Spleen (tissue), 11 donors: ENCODE results near the gene MCEE. TPM values are rescaled to one million over a fixed set of nuclear protein-coding genes. Genes with fewer than 3 reads are reported as not detected.

Experiments
- DNase-seq: peaks from one replicate; pipeline ENCODE4 v3.0.0-alpha.2; 2020
- H3K27ac ChIP-seq, 8 donors: fragments of 200-600 bp; sonication (generic) in 7 of 8; 1 replicate in 4 of 8; 2 replicates in 4 of 8; pipeline versions ENCODE4 v1.5.0 to v1.8.0; 2016 to 2021; ENCODE audit warnings: inconsistent platforms in 4 of 8, mild to moderate bottlenecking in 4 of 8, moderate library complexity in 1 of 8
- H3K27me3 ChIP-seq, 7 donors: fragments of 200-600 bp; sonication (generic) in 6 of 7; replicated peaks in 1 of 7; 1 replicate in 4 of 7; 2 replicates in 3 of 7; pipeline versions ENCODE4 v1.5.0 to v1.8.0; 2016 to 2021; ENCODE audit warnings: inconsistent platforms in 3 of 7, mild to moderate bottlenecking in 1 of 7
- H3K36me3 ChIP-seq, 6 donors: fragments of 200-600 bp; sonication (generic) in 5 of 6; 1 replicate in 4 of 6; 2 replicates in 2 of 6; pipeline versions ENCODE4 v1.5.0 to v1.8.0; 2016 to 2021; ENCODE audit warnings: inconsistent platforms in 2 of 6
- H3K4me1 ChIP-seq, 6 donors: fragments of 200-600 bp; sonication (generic) in 5 of 6; 1 replicate in 3 of 6; 2 replicates in 3 of 6; pipeline versions ENCODE4 v1.5.0 to v1.8.0; 2016 to 2021; ENCODE audit warnings: inconsistent platforms in 3 of 6
- H3K4me3 ChIP-seq, 8 donors: fragments of 200-600 bp; sonication (generic) in 7 of 8; 1 replicate in 4 of 8; 2 replicates in 4 of 8; pipeline versions ENCODE4 v1.5.0 to v1.8.0; 2016 to 2021; ENCODE audit warnings: inconsistent platforms in 4 of 8, mild to moderate bottlenecking in 4 of 8, moderate library complexity in 2 of 8
- H3K9me3 ChIP-seq, 8 donors: fragments of 200-600 bp; sonication (generic) in 7 of 8; 1 replicate in 4 of 8; 2 replicates in 4 of 8; pipeline versions ENCODE4 v1.5.0 to v1.8.0; 2016 to 2021; ENCODE audit warnings: inconsistent platforms in 4 of 8
- POLR2A ChIP-seq, 3 donors: fragments of 450-650 bp; IDR thresholded peaks; one replicate each; pipeline ENCODE4 v1.5.1; 2017; ENCODE audit warnings: antibody characterized with exemption in 3 of 3, mild to moderate bottlenecking in 1 of 3
- POLR2AphosphoS5 ChIP-seq, 3 donors: sonication (generic); formaldehyde crosslinking; IDR thresholded peaks; one replicate each; pipeline ENCODE4 v1.5.1; 2017; ENCODE audit warnings: antibody characterized with exemption in 3 of 3
- WGBS, 5 donors: extraction: QIAGEN DNeasy Blood & Tissue Kit in 3 of 5; methylation state at CpG; one replicate each; pipeline versions ENCODE4 v1.1.5 to v1.1.7; 2013 to 2018; 5-methylcytosine and 5-hydroxymethylcytosine counted together
- intact Hi-C: fragments of 100-400 bp; cut with DNase I; formaldehyde crosslinking; loops from one replicate; pipeline ENCODE4 v1.15.0; 2023; ENCODE audit warnings: low total_unique reads
- polyA plus RNA-seq, 3 donors: library from polyadenylated mRNA; stranded (reverse); fragments of 200-250 nt; gene quantifications; one replicate each; pipeline ENCODE4 v1.2.1, GENCODE V29; 2013
- small RNA-seq, 4 donors: library from RNA; depleted of rRNA; stranded (forward); fragments of <200 nt; gene quantifications; one replicate each; pipeline ENCODE3, GENCODE V24; 2016
- total RNA-seq, 7 donors: library from RNA; depleted of rRNA in 3 of 7; stranded (reverse); fragments of >200 nt in 3 of 7; fragmentation: NEBNext Ultra II Directional in 4 of 7; extraction: Animal tissue kit (Norgen Biotek cat#: 25700) in 4 of 7; gene quantifications; one replicate each; pipeline versions ENCODE4 v1.1.0 to v1.2.1, GENCODE V29; 2016 to 2021
- TF ChIP-seq, protein P1 (sequence below), 11 experiments: fragments of 200-600 bp in 7 of 11; fragments of 450-650 bp in 4 of 11; sonication (generic) in 4 of 11; IDR thresholded peaks in 8 of 11; conservative IDR thresholded peaks in 3 of 11; 1 replicate in 7 of 11; 2 replicates in 4 of 11; pipeline versions ENCODE4 v1.4.0 to v1.8.0; 2016 to 2021; ENCODE audit warnings: antibody characterized with exemption in 11 of 11, inconsistent platforms in 4 of 11, mild to moderate bottlenecking in 1 of 11
- donor health status: healthy with polysubstance abuse.
- donor health status: DM: no; HTN: no; CAD: no; lungs with moderate emphysema.
- donor health status: DM: no; HTN: no; CAD: no.
- donor health status: Bipolar disorder and iron deficiency.
- donor health status: healthy.
- donor health status: DM: no; HTN: no; CAD: no.
- donor health status: DM: yes; HTN: yes; CAD: no.

Gene MCEE
- total and polyA plus RNA-seq, 10 donors: 10.4 to 21.8 (median 16.0) TPM

DNA sequence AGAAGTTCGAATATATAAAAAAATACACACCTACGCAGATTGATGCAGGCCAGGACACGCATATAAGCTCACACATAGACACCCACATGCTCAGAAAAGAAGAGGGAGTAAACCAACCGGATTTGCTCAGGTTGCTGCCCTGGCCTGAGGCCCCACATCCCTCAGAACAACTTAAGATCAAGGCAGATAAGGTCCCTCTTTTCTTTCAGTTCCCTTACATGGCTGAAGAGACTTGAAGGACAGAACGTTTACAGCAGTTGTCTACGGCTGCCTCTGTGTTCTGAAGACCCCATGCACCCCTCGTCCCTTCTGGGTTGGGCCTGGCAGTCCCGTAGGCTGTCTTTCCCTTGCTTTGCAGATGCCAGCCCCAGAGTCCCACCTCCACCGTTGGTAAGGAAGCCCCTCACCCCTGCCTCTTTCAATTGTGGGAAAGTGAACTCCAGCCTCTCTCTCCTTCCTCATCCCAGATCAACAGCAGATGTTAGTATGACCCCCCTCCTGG lies 65.9 kb downstream of the MCEE start:
- 48 to 65% (median 52%) methylated on average over 9 of the region's 9 CpGs for WGBS, 5 donors
- peaks cover 0 to 13% (median 0%) of the 10 kb centered on the region in 7 donors for H3K27me3 ChIP-seq
- intact Hi-C loops: no loop called here
- TF ChIP-seq POLR2A (IDR thresholded peaks at IDR 0.05) (no peak), POLR2AphosphoS5 (IDR thresholded peaks at IDR 0.05) (no peak)
- TF ChIP-seq, protein P1, sequence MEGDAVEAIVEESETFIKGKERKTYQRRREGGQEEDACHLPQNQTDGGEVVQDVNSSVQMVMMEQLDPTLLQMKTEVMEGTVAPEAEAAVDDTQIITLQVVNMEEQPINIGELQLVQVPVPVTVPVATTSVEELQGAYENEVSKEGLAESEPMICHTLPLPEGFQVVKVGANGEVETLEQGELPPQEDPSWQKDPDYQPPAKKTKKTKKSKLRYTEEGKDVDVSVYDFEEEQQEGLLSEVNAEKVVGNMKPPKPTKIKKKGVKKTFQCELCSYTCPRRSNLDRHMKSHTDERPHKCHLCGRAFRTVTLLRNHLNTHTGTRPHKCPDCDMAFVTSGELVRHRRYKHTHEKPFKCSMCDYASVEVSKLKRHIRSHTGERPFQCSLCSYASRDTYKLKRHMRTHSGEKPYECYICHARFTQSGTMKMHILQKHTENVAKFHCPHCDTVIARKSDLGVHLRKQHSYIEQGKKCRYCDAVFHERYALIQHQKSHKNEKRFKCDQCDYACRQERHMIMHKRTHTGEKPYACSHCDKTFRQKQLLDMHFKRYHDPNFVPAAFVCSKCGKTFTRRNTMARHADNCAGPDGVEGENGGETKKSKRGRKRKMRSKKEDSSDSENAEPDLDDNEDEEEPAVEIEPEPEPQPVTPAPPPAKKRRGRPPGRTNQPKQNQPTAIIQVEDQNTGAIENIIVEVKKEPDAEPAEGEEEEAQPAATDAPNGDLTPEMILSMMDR (IDR thresholded peaks at IDR 0.05 in 8 of 11, conservative IDR thresholded peaks at IDR 0.05 in 3 of 11): no peak
- H3K4me3 ChIP-seq: peak overlapping the region in 1 of 8 donors; percentile 46
- peak; percentile 76 for DNase-seq
- H3K4me1 ChIP-seq: peaks cover 5 to 53% (median 44%) of the 10 kb centered on the region in 6 donors
- H3K27ac ChIP-seq: peak overlapping the region in 7 of 8 donors; percentile 79 to 99 (median 90)
- H3K9me3 ChIP-seq: no peaks in the 10 kb centered on the region
- H3K36me3 ChIP-seq: no peaks in the 10 kb centered on the region

DNA sequence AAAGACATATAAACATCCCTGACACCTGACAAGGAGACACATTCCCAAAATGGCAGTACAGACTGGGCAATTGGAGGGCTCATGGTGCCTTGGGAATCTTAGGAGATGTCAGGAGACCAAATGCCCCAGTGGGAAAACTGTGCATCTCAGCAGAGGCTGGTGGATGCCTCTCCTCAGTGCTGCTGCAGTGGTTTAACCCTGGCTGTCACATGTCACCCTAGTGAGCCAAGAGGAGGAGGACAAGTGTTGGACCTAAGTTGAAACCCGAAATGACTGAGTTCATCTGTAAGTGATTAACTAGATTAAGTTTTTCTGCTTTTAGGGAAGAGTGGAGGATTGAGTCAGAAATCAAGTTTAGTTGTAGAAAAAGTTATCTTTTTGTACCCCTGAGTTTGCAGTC lies 66.8 kb downstream of the MCEE start:
- H3K36me3 ChIP-seq: no peaks in the 10 kb centered on the region
- peaks cover 5 to 49% (median 40%) of the 10 kb centered on the region in 6 donors for H3K4me1 ChIP-seq
- no peak for TF ChIP-seq POLR2AphosphoS5 (IDR thresholded peaks at IDR 0.05)
- TF ChIP-seq POLR2A (IDR thresholded peaks at IDR 0.05): no peak
- TF ChIP-seq, protein P1 (IDR thresholded peaks at IDR 0.05 in 8 of 11, conservative IDR thresholded peaks at IDR 0.05 in 3 of 11): no peak
- intact Hi-C loops: no loop called here
- H3K27ac ChIP-seq: peak overlapping the region in 5 of 8 donors; percentile 79 to 99 (median 96)
- H3K9me3 ChIP-seq: no peaks in the 10 kb centered on the region
- peak overlapping the region in 1 of 8 donors; percentile 46 for H3K4me3 ChIP-seq
- DNase-seq: peak; percentile 56
- 55 to 80% (median 67%) methylated on average over 1 of the region's 1 CpG for WGBS, 5 donors
- peaks cover 0 to 13% (median 0%) of the 10 kb centered on the region in 7 donors for H3K27me3 ChIP-seq

DNA sequence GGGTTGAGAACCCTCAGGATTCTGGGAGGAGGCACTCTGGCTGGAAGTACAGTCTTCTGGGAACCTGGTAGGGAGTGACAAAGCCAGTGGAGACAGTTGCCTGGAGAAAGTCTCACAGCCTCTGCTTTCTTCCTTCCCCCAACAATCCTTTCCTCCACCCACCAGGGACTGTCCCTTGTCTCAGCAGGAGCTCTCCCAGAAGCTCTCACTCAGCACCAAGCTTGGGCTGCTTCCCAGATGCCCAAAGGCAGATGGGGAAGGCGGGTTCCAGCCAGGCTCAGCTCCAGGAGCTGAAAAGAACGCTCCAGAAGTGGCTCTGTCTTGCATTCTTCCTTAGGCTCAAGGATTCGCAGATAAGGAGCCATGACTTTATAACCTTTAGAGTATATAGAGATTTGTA lies 69.2 kb downstream of the MCEE start:
- no peak for TF ChIP-seq POLR2AphosphoS5 (IDR thresholded peaks at IDR 0.05)
- no peak for TF ChIP-seq POLR2A (IDR thresholded peaks at IDR 0.05)
- TF ChIP-seq, protein P1 (IDR thresholded peaks at IDR 0.05 in 8 of 11, conservative IDR thresholded peaks at IDR 0.05 in 3 of 11): no peak
- 72 to 90% (median 77%) methylated on average over 3 of the region's 3 CpGs for WGBS, 5 donors
- intact Hi-C loops: no loop called here

DNA sequence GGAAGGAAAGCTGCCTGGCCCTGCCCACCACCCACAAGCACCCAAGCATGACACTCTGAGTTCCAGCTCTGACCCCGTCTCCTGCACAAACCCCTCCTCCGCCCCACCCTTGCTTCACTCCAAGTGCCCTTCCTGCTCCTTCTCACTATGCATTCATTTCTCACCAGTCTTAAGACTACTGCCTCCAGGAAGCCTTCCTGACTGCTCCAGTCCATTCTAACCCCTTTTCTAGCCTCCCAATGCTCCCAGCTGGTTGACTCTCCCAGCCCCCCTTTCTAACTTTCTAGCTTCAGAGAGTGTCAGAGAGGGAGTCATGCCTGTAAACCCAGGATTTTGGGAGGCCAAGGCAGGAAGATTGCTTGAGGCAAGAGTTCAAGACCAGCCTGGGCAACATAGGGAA lies 69.8 kb downstream of the MCEE start:
- Histone ChIP-seq H3K9me3 (no peaks in the 10 kb centered on the region), H3K36me3 (no peaks in the 10 kb centered on the region), H3K27me3 (peaks cover 0 to 13% (median 0%) of the 10 kb centered on the region in 7 donors), H3K4me1 (peaks cover 0 to 23% (median 17%) of the 10 kb centered on the region in 6 donors), H3K4me3 (no peak overlapping the region), H3K27ac (no peak overlapping the region)
- intact Hi-C loops: no loop called here
- TF ChIP-seq, protein P1 (IDR thresholded peaks at IDR 0.05 in 8 of 11, conservative IDR thresholded peaks at IDR 0.05 in 3 of 11): no peak
- TF ChIP-seq POLR2AphosphoS5 (IDR thresholded peaks at IDR 0.05) (no peak), POLR2A (IDR thresholded peaks at IDR 0.05) (no peak)
- 62 to 88% (median 76%) methylated on average over 2 of the region's 2 CpGs for WGBS, 5 donors
- no peak for DNase-seq

More for the DNA sequence above, 69.2 kb downstream of the MCEE start:
- Histone ChIP-seq H3K9me3 (no peaks in the 10 kb centered on the region), H3K27me3 (peaks cover 0 to 13% (median 0%) of the 10 kb centered on the region in 7 donors), H3K27ac (no peak overlapping the region), H3K4me1 (peaks cover 0 to 30% (median 23%) of the 10 kb centered on the region in 6 donors), H3K4me3 (no peak overlapping the region), H3K36me3 (no peaks in the 10 kb centered on the region)
- DNase-seq: no peak

Small RNAs within 50 kb of the gene (small RNA-seq; reads per million reads assigned to genes)
- 0 reads per million in 4 donors for gene AC007881.1

Other genes with a start within 250 kb of the MCEE start
- not detected for gene VAX2, start 229.7 kb downstream of the MCEE start, total RNA-seq
- under 1 TPM in 1 of 3 donors, not detected in 2; 0.05 TPM for gene VAX2, start 229.7 kb downstream of the MCEE start, polyA plus RNA-seq
- not detected for gene ATP6V1B1, start 194.3 kb downstream of the MCEE start, total RNA-seq
- gene ATP6V1B1, start 194.3 kb downstream of the MCEE start, polyA plus RNA-seq: under 1 TPM in 2 of 3 donors, not detected in 1; 0.06 to 0.11 TPM
- 1 to 10 TPM in 3 of 7 donors, under 1 TPM in 2, not detected in 2; 0.39 to 1.7 (median 1.3) TPM for gene ANKRD53, start 151.6 kb downstream of the MCEE start, total RNA-seq
- under 1 TPM; 0.22 to 0.72 (median 0.27) TPM for gene ANKRD53, start 151.6 kb downstream of the MCEE start, polyA plus RNA-seq
- gene TEX261, start 135.4 kb downstream of the MCEE start, total RNA-seq: 10 to 100 TPM; 28.6 to 55.7 (median 39.8) TPM
- 10 to 100 TPM in 2 of 3 donors, 1 to 10 TPM in 1; 8.7 to 21.7 (median 12.9) TPM for gene TEX261, start 135.4 kb downstream of the MCEE start, polyA plus RNA-seq
- gene NAGK, start 61.6 kb downstream of the MCEE start, total RNA-seq: 100 to 1,000 TPM; 123 to 306 (median 181) TPM
- gene NAGK, start 61.6 kb downstream of the MCEE start, polyA plus RNA-seq: 100 to 1,000 TPM; 127 to 321 (median 266) TPM
- 10 to 100 TPM; 20.3 to 35.2 (median 27.4) TPM for gene MPHOSPH10, start 405 bp upstream of the MCEE start, total RNA-seq
- 10 to 100 TPM; 20.8 to 23.6 (median 21.7) TPM for gene MPHOSPH10, start 405 bp upstream of the MCEE start, polyA plus RNA-seq
- gene PAIP2B, start 96.9 kb upstream of the MCEE start, total RNA-seq: 1 to 10 TPM; 2.8 to 6.9 (median 3.6) TPM
- gene PAIP2B, start 96.9 kb upstream of the MCEE start, polyA plus RNA-seq: 1 to 10 TPM in 2 of 3 donors, under 1 TPM in 1; 0.93 to 1.4 (median 1.3) TPM
- gene ZNF638, start 201.6 kb upstream of the MCEE start, total RNA-seq: 100 to 1,000 TPM; 128 to 310 (median 174) TPM
- gene ZNF638, start 201.6 kb upstream of the MCEE start, polyA plus RNA-seq: 100 to 1,000 TPM in 2 of 3 donors, 10 to 100 TPM in 1; 80.7 to 145 (median 114) TPM